Amniotic stem cell (primary cell): ENCODE data around the gene LIME1.
"Not testable (repeated sequence)": the region's sequence is repeated elsewhere in the genome, so short reads cannot be mapped to it uniquely, and the experiment has no call there.

Source experiments
- DNase-seq: peaks from one replicate; lab custom pipeline; 2025; lab: John Stamatoyannopoulos, UW

Gene LIME1

GRCh38 chr20:63773571-63774241 lies 37.2 kb downstream of the LIME1 start:
- no peak for DNase-seq

- DNase-seq = no peak
These were observed 37.8 kb downstream of the LIME1 start for GRCh38 chr20:63774306-63774705.

GRCh38 chr20:63775096-63775978 lies 38.9 kb downstream of the LIME1 start:
- no peak for DNase-seq

GRCh38 chr20:63776875-63777274 lies 40.4 kb downstream of the LIME1 start:
- DNase-seq = not testable (repeated sequence)

- no peak for DNase-seq
These were observed 41.1 kb downstream of the LIME1 start for GRCh38 chr20:63777614-63778013.

GRCh38 chr20:63778034-63778752 lies 41.7 kb downstream of the LIME1 start:
- DNase-seq = no peak

- no peak for DNase-seq
These were observed 42.4 kb downstream of the LIME1 start for GRCh38 chr20:63778857-63779256.

GRCh38 chr20:63781181-63781580 lies 44.7 kb downstream of the LIME1 start:
- no peak for DNase-seq

- no peak for DNase-seq
These were observed 45.6 kb downstream of the LIME1 start for GRCh38 chr20:63782051-63782471.

- no peak for DNase-seq
These were observed 46.1 kb downstream of the LIME1 start for GRCh38 chr20:63782521-63782971.

GRCh38 chr20:63783970-63784369 lies 47.5 kb downstream of the LIME1 start:
- no peak for DNase-seq

- no peak for DNase-seq
These were observed 49.2 kb downstream of the LIME1 start for GRCh38 chr20:63785691-63786131.

- DNase-seq = no peak
These were observed 50.8 kb downstream of the LIME1 start for GRCh38 chr20:63787302-63787701.

GRCh38 chr20:63787749-63788148 lies 51.3 kb downstream of the LIME1 start:
- no peak for DNase-seq
